Measurements from ENCODE around the gene COL6A5. TPM values are rescaled to one million over a fixed set of nuclear protein-coding genes. Genes with fewer than 3 reads are reported as not detected.
A peak's percentile ranks its signal among the peaks of the same experiment; 100 is the strongest.

COL6A5 gene
- total and polyA plus RNA-seq, 9 donors, result 0.04 to 0.07 (median 0.05) TPM; not detected in 6

- TF ChIP-seq POLR2A (IDR thresholded peaks at IDR 0.05), result no peak
- no peak for TF ChIP-seq EP300 (IDR thresholded peaks at IDR 0.05)
- TF ChIP-seq CTCF (IDR thresholded peaks at IDR 0.05), result no peak
- WGBS, 3 donors, result 15 to 30% (median 23%) methylated on average over 3 of the region's 3 CpGs
- H3K9me3 ChIP-seq, result no peaks in the 10 kb centered on the region
- intact Hi-C loops (cut with DNase I), result no loop called here
- no peak for DNase-seq
- H3K36me3 ChIP-seq, result no peaks in the 10 kb centered on the region
- H3K4me1 ChIP-seq (ENCODE audit: insufficient read depth), result peaks cover 2% of the 10 kb centered on the region
- H3K27ac ChIP-seq, result no peak overlapping the region
- H3K4me3 ChIP-seq, result no peak overlapping the region
- no peaks in the 10 kb centered on the region for H3K27me3 ChIP-seq
Observed at GRCh38 chr3:130506031-130506430, 160.6 kb downstream of the COL6A5 start.

GRCh38 chr3:130507746-130508145 is 162.3 kb downstream of the COL6A5 start:
- 95 to 96% (median 95%) methylated on average over 2 of the region's 2 CpGs for WGBS, 3 donors
- H3K9me3 ChIP-seq, result no peaks in the 10 kb centered on the region
- no peak overlapping the region for H3K27ac ChIP-seq
- peaks cover 2% of the 10 kb centered on the region for H3K4me1 ChIP-seq (ENCODE audit: insufficient read depth)
- H3K36me3 ChIP-seq, result no peaks in the 10 kb centered on the region
- intact Hi-C loops (cut with DNase I), result no loop called here
- no peaks in the 10 kb centered on the region for H3K27me3 ChIP-seq
- no peak overlapping the region for H3K4me3 ChIP-seq
- no peak for DNase-seq
- TF ChIP-seq POLR2A (IDR thresholded peaks at IDR 0.05), result no peak
- no peak for TF ChIP-seq CTCF (IDR thresholded peaks at IDR 0.05)
- no peak for TF ChIP-seq EP300 (IDR thresholded peaks at IDR 0.05)

- Histone ChIP-seq H3K27ac (no peak overlapping the region), H3K9me3 (no peaks in the 10 kb centered on the region), H3K4me1 (ENCODE audit: insufficient read depth) (peaks cover 2% of the 10 kb centered on the region), H3K4me3 (no peak overlapping the region), H3K27me3 (no peaks in the 10 kb centered on the region), H3K36me3 (no peaks in the 10 kb centered on the region)
- DNase-seq, result peak; percentile 30 to 74 (median 54)
- intact Hi-C loops (cut with DNase I), result no loop called here
- TF ChIP-seq CTCF (IDR thresholded peaks at IDR 0.05) (no peak), POLR2A (IDR thresholded peaks at IDR 0.05) (no peak), EP300 (IDR thresholded peaks at IDR 0.05) (no peak)
- WGBS, 3 donors, result 4 to 7% (median 4%) methylated on average over 6 of the region's 6 CpGs
Observed at GRCh38 chr3:130509008-130509407, 163.5 kb downstream of the COL6A5 start.

- Histone ChIP-seq H3K27me3 (no peaks in the 10 kb centered on the region), H3K4me3 (no peak overlapping the region), H3K4me1 (ENCODE audit: insufficient read depth) (peaks cover 2% of the 10 kb centered on the region), H3K9me3 (no peaks in the 10 kb centered on the region), H3K36me3 (no peaks in the 10 kb centered on the region), H3K27ac (no peak overlapping the region)
- intact Hi-C loops (cut with DNase I), result no loop called here
- no peak for TF ChIP-seq POLR2A (IDR thresholded peaks at IDR 0.05)
- no peak for TF ChIP-seq EP300 (IDR thresholded peaks at IDR 0.05)
- TF ChIP-seq CTCF (IDR thresholded peaks at IDR 0.05), result no peak
- DNase-seq, result no peak
- 3 to 21% (median 13%) methylated on average over 1 of the region's 1 CpG for WGBS, 3 donors
Observed at GRCh38 chr3:130514681-130515080, 169.2 kb downstream of the COL6A5 start.

All from ovary (tissue), 9 donors.